ENCODE results near the gene GCNT1.
"Not testable (repeated sequence)": the region's sequence is repeated elsewhere in the genome, so short reads cannot be mapped to it uniquely, and the experiment has no call there.

The GCNT1 gene

GRCh38 chr9:76493496-76493895 is 34.5 kb downstream of the GCNT1 start:
- not testable (repeated sequence) for FAIRE-seq

- no peak for FAIRE-seq
Measured at GRCh38 chr9:76500061-76500460, 41.1 kb downstream of the GCNT1 start.

GRCh38 chr9:76502746-76503145 is 43.8 kb downstream of the GCNT1 start:
- no peak for FAIRE-seq

DNA sequence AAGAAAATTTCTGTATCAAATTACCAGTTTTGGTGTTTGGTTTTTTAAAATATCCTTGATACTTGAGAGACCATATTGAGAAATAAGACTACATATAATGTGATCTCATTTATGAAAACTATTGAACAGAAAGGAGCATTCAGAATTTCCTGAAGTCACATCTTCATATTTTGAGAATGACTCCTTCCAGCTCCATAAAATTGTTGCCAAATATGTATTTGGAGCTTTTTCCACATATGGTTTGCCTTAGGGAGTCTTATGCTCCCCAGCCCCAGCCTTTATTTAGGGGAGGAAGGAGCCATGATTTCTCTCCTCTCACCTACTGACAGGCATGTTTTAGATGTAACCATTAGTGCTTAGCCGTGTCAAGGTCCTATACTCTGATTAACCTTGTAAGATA is 51.1 kb downstream of the GCNT1 start:
- no peak for FAIRE-seq

GRCh38 chr9:76510446-76510845 is 51.5 kb downstream of the GCNT1 start:
- no peak for FAIRE-seq

GRCh38 chr9:76512826-76513225 is 53.8 kb downstream of the GCNT1 start:
- FAIRE-seq = no peak

- no peak for FAIRE-seq
Measured at GRCh38 chr9:76516350-76516749, 57.4 kb downstream of the GCNT1 start.

GRCh38 chr9:76516871-76517270 is 57.9 kb downstream of the GCNT1 start:
- FAIRE-seq = no peak

GRCh38 chr9:76519075-76519835 is 60.3 kb downstream of the GCNT1 start:
- no peak for FAIRE-seq

DNA sequence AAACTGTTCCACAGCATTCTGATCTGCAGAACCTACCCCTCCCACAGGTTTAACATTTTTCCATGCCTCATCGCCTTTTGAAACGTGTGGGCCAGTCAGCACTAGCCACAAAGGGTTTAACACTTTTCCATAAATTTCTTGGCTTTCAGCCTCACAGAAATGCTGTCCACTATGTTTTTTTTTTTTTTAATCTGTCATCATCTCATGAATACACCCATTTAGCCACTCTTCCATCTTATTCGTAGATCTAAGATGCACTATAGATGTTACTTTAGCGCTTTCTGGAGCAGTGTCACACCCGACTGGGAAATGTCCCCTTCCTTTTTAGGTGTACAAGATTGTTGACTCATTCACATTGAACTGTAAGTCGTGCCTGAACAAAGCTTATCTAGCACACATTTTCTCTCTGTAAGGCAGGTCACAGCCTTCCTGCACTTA is 62.3 kb downstream of the GCNT1 start:
- no peak for FAIRE-seq

GRCh38 chr9:76521906-76522305 is 62.9 kb downstream of the GCNT1 start:
- no peak for FAIRE-seq

GRCh38 chr9:76523617-76524200 is 64.7 kb downstream of the GCNT1 start:
- FAIRE-seq = not testable (repeated sequence)

DNA sequence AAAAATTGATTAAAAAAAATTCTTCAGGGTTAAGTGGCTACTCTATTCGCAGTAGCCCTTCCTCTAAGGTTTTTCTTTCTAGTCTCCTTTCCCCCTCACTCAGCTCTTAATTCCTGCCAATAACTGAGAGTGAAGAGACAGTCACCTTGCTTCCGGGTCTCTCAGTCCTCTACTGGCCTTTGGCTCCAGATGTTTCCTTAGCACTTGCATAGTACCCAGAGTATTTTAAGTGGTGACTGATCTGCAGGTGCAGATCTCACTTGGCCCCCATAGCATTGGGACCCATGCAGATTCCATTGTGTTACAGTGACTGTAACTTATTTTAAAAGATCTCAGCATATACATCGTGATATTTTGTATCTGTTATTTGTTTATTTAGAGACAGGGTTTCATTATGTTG is 66.2 kb downstream of the GCNT1 start:
- FAIRE-seq = no peak

GRCh38 chr9:76526026-76526425 is 67.0 kb downstream of the GCNT1 start:
- no peak for FAIRE-seq

DNA sequence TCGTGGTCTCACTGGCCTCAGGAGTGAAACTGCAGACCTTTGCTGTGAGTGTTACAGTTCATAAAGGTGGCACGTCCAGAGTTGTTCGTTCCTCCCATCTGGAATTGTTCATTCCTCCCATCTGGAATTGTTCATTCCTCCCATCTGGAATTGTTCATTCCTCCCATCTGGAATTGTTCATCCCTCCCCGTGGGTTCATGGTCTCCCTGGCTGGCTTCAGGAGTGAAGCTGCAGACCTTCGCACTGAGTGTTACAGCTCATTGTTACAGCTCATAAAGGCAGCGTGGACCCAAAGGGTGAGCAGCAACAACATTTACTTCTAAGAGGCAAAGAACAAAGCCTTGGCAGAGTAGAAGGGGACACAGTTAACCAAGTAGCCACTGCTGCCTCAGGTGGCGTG is 69.1 kb downstream of the GCNT1 start:
- FAIRE-seq = no peak

- no peak for FAIRE-seq
Measured at GRCh38 chr9:76528642-76529190, 69.7 kb downstream of the GCNT1 start.

GRCh38 chr9:76529653-76530052 is 70.7 kb downstream of the GCNT1 start:
- FAIRE-seq = no peak

DNA sequence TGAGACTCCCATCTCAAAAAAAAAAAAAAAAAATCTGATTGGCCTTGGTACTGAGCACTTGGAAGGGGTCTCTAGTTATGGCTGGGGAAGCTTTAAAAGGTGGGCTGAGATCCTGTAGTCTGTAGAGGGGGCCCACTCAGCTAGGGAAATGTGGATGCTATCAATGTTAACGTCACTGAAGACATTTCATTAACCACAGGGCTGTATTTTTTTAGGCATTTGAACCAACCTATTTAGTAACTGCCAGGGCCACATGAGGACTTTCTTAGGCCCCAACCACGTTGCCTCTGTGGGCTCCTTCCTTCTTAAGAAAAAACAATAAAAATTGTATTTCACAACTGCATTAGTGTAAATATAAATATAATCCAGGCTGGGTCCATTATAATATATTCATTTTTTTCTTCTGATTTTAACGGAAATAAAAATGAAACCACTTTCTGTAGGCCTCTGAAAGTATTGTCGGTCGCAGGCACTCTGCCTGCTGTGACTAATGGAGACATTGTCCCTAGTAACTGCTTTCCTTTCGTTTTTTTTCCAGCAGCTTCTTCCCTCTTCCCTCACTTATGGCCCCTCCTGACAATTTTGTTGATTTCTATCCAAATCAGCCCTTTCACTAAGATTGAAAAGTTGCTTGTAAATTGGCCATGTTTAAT is 71.6 kb downstream of the GCNT1 start:
- FAIRE-seq = no peak

DNA sequence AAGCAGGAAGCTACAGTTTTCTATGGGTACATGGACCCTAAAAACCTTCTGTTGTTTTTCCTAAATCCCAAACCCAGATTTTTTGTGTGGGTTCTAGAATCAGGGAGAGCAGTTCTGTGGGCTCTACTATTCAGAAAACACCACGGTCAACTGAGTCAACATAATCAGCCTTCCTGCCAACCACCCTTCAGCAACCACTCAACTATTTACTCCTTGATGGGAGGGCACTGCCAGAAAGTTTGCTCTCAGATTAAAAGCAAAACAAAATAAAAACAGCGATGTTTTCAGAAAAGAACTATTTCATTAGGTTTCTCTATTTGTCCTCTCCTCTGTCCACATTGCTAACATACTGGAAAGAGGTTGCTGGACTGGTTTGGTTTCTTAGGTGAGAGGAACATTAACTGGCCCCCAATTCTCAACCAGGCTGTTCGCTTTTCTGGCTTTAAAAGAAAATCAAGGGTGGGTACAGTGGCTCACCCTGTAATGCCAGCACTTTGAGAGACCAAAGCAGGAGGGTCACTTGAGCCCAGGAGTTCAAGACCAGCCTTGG is 72.3 kb downstream of the GCNT1 start:
- no peak for FAIRE-seq

DNA sequence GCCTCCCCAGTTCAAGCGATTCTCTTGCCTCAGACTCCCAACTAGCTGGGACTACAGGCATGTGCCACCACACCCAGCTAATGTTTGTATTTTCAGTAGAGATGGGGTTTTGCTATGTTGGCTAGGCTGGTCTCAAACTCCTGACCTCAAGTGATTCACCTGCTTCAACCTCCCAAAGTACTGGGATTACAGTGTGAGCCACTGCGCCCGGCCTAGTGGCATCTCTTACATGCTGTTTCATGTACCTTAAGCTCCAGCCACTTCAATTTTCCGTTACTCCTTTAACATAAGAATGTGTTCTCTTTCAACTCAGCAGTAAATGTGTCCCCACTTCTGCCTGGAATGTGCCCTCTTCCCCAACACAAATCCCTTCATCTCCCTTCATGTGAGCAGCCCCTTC is 73.9 kb downstream of the GCNT1 start:
- FAIRE-seq = not testable (repeated sequence)

- FAIRE-seq = no peak
Measured at GRCh38 chr9:76534026-76534425, 75.0 kb downstream of the GCNT1 start.

DNA sequence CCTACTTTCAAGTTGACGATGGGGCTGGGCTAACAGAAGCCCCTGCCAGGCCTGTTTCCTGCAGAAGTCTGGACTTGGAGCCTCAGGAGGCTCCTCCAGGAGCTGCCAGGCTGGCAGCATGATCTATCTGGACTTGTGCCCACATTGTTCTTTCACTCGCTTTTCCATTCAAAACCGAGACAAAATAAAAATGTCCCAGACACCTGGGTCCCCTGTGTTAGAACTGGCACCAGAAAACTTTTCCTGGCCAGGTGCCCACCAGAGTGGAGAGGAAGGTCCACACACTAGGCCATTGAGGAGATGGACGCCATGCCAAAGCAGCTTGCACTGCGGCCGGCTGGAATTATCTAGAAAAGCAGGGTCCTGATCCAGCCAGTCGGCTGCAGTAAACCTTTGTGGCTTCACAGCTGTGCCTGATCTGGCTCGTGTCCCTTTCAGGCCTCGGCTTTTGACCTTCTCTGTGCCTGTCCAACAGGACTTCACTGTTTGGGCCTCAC is 78.2 kb downstream of the GCNT1 start:
- FAIRE-seq = no peak

GRCh38 chr9:76539180-76539579 is 80.2 kb downstream of the GCNT1 start:
- no peak for FAIRE-seq

All from TTC549 (cell line).